Right lung (tissue), 5 donors: ENCODE measurements around the gene CHST8. TPM values are rescaled to one million over a fixed set of nuclear protein-coding genes. Genes with fewer than 3 reads are reported as not detected.

Experiments used
- DNase-seq, 2 donors: peaks; one replicate each; pipeline ENCODE4 v3.0.0-alpha.2; 2013
- polyA plus RNA-seq, 5 donors: library from polyadenylated mRNA; unstranded; fragments of 120-200 nt; gene quantifications; one replicate each; pipeline versions ENCODE4 v1.2.1 to v1.2.3, GENCODE V29; 2013; ENCODE audit warnings: inconsistent platforms in 1 of 5, low replicate concordance in 1 of 5; ENCODE audit not compliant: insufficient read length in 5 of 5, insufficient read depth in 1 of 5

Gene CHST8
- polyA plus RNA-seq, 5 donors = 0.06 to 0.08 TPM; not detected in 3

DNA sequence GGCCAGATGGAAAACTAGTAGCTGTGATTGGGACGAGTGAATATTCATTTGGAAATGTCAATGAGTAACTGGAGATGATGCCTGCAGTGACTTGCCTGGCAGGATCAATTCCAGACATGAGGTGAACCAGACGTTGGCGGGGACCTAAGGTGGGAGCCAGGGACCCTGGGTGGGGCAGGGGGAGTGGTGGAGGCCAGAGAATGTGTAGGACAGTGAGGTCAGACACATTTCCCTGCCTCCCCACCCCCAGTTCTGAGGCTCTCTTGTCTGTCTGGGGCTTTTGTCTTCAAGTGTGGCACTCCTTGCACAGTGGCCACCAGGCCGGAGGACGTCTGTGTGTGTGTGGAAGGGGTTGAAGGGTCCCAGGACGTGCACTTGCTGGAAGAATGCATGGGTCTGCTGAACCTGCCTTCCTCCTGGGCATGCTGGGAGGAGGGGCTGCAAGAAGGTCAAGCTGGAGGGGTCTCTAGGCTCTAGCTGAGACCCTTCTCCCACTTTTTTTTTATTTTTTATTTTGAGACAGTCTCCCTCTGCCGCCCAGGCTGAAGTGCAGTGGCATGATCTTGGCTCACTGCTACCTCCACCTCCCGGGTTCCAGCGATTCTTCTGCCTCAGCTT, 51.6 kb downstream of the CHST8 start:
- DNase-seq = no peak

DNA sequence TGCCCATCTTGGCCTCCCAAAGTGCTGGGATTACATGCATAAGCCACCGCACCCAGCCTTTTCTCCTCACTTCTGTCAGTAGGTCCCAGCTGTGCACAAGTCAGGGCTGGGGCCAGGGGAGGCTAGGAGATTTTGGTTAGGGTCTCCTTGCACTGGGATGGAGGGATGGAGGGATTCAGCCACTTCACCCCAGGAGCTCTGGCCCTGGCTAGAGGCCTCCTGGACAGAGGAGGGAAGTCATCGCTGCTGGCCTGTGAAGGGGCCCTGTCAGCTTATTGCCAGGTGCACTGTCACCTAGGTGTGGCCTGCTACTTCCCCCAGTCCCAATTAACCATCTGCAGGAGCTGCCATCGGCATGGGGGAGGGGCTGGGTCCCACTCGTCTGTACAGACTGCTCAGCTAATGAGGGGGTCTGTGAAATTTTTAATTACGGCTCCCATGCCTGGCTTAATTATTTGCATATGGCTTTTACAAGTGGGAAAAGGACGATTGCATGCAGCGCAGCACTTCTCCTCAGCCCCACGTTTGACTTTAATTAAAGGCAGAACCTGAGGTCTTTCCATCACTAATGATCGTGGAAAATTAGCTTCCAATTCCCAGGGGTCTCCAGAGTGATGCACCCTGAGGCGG, 52.4 kb downstream of the CHST8 start:
- no peak for DNase-seq

DNA sequence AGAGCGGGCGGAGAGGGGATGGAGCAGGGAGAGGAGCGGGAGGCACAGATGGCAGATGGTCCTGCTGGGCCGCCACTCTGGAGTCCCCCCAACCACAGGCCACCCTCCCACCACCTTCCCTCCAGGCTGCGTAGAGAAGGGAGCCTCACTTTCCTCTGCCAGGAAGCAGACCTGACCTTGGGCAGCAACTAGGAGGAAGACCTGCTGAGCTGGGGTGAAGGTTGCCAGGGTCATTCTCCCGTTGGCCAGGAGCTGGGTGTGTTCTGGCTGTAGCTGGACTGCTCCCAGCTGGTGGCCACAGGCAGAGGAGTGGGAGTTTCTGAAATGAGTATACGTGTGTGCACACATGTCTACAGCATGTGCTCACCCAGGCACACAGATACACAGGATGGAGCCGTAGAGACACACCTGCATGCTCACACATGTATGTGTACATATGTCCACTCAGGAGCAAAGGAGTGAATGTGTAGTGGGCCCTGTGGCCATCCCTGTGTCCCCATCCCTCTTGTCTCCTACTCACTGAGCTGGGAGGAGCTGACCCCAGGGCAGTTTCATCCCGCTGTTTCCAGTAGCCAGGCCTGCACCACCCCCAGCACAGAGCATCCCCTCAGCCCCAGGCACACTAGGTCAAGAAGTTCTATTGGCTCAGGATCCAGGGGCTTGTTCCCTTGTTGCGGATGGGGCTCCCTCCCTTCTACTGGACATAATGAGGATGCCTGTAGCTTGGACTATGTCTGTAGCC, 53.0 kb downstream of the CHST8 start:
- DNase-seq = no peak

DNA sequence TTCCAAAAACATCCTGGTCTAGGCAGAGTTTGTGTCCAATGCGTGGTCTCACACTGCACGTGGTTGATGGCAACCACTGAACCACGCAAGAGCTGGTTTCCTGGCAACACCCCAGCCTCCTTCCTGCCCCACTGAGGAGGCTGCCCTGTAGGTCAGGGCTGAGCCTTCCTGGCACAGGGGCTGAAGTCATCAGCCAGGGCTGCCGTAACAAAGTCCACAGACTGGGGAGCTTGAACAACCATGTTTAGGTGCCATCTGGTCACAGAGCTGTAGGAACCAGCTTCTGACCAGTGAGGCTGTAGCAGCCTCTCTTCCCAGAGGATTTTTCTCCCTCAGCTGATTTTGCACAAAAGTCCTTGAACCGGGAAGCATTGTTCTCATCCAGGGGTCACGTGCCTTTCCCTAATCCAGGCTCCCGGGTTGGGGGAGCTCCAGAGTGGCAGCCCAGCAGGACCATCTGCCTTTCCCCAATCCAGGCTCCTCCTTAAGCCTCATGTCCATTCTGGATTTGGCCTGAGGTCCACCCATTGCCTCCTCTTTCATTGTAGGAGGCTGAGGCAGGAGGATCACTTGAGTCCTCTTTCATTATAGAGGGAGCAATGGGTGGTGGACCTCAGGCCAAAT, 53.9 kb downstream of the CHST8 start:
- DNase-seq = no peak

DNA sequence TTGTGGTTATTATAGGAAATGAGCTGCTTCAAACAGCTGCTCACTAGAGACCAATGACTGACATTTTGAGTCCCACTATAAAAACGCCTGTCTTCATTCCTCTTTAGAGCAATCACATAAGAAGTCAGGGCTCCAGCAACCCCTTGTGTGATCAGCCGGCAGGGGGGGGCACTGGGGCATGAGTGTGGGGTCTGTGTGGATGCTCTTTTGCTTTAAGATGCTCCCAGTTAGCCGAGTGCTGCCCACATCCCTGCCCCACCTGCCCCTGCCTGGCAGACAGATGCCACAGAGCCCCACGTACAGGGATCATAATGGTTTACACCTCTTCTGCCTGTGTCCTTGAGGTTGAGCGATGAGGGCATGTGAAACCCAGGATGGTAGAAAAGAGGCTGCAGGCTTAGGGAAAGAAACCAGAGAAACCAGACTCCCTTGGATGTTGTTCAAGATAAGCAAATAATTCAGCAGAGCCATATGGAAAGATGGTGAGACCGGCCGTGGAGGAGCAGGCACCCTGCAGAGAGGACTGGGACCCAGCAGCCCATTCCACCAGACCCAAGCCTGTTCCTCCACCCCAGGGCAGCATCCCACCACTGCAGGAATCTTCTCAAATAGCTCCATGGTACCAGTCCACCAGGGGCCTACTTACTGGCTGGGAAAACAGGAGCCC, 55.4 kb downstream of the CHST8 start:
- DNase-seq = no peak

DNA sequence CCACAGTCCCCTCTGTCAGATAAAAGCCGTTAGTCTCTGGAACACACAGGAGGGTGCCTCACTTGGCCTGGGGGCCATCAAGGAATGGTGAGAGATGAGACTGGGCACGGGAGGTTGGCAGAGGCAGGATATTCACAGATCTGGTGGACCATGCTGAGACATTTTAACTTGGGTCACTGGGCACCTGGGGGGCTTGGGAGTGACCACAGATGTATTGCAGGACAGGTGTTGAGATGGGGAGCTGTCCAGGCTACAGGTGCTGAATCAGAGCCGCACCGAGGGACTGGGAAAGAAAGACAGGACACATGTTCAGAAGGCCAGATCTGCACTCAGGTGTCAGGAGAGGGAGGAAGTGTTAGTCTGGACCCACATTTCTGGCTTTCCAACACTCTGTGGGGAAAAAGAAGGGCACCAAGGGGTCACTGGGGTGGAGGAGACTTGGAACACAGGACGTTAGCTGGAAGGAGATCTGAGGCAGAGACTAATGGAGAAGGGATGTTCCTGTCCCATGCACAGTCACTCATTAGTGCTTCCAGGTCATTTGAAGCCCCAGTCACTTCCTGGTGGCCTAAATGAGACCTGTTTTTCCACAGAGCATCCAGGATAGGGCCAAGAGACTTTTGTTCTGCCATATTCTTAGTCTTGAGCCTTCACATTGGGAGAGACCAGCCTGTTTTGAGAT, 56.1 kb downstream of the CHST8 start:
- no peak for DNase-seq

DNA sequence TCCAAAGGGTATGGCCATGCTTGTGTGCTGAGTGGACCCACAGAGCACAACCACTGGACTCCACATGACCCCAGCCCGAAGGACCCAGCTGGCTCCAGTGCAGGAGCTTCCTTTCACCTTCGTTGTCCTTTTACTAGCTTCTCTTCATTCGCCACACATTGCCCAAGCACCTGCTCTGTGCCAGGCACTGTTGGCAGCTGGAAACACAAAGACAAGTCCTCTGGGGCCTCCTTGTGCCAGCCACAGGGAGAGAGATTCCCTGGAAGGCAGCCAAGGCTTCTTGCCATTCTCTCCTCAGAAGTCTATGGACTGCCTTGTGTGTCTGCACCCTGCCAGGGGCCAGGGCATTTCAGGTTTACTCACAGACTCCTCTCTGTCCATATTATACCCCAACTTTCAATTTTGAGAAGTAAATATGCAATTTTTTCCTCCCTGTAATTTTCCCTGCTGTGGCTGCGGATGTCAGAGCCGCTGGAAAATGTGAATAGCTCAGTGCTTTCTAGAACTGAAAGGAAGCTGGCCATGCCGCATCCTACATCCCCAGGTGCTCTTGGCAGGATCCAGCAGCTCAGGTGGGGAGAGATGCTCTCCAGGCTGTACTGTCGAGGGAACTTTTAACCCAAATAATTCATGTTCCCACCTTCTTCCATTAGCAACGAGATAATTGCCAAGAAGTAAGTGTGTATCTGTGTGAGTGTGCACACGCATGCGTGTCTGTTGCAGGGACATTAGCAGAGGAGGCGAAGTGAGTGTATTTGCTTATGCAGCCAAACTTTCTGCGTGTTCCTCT, 57.2 kb downstream of the CHST8 start:
- DNase-seq = no peak

DNA sequence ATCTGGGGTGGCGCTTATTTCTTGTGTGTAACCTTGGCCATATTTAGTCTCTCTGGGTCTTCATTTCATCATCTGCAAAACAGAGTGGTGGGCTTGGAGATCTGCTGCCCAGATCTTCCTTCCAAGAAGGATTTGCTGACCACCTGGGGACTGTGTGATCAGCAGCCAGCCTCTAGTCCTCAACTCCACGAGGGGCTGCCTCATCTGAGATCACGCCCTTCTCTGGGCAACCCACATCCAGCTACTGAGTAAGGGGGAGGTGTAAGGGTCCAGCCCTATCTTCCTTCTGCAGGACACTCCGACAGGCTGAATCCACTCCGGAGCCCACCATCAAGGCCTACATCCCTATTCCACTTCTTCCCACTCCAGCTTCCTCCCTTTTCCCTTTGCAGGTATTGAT, 57.9 kb downstream of the CHST8 start:
- DNase-seq = no peak

DNA sequence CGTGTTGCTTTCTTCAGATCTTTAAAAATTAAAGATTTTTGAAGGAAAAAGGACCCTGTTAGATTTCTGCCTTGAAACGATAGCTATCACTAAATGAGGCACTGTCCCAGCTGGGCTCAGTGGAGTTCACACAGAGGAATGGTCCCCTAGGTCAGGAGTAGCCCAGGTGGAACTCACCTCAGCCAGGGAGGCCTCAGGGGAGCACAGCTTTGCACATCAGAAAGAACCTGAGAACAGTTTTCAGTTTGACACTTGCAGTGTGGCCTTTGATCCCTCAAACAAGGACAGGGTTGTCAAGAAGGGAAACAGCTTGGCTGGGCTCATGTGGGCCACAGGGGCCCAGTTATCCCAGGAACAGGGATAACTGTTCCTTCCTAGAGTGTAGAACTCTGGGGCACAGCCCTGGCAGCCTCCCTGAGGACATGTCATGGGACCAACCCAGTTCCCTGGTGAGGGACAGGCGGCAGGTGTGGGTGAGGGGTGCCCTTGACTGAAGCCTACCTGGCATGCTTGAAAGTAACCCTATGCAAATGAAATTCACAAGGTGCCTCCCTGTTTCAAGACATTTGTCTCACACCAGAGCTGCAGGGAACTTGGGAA, 59.4 kb downstream of the CHST8 start:
- no peak for DNase-seq

DNA sequence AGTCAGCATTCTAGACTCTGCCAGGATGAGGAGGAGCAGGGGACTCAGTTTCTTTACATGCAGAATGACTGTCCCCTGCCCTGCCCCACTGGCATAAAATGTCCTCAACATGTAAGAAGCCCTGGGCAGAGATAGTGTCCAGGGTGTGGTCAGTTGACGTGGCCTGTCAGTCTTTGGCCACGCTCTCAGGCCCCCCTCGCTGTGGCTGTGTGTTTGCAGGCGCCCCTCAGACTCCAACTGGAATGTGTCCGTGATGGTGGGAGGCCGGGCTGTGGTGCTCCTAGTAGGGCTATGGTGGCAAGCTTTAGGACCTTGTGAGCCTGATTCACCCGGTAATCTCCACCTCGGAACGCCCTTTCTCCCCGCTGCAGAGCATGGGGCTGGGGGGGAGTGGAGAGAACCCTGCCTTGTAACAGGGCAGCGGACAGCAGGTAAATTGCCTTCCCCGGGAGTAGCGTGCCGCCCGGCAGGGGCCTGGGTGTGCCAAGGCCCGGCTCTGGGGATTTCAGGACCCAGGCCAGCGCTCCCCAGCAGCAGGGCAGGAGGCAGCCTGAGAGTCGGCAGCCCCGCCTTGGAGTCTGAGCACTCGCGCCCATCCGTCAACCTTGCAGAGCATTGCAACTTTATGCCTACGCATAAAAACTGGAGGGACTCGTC, 62.3 kb downstream of the CHST8 start:
- peak; percentile 26 to 29 for DNase-seq

DNA sequence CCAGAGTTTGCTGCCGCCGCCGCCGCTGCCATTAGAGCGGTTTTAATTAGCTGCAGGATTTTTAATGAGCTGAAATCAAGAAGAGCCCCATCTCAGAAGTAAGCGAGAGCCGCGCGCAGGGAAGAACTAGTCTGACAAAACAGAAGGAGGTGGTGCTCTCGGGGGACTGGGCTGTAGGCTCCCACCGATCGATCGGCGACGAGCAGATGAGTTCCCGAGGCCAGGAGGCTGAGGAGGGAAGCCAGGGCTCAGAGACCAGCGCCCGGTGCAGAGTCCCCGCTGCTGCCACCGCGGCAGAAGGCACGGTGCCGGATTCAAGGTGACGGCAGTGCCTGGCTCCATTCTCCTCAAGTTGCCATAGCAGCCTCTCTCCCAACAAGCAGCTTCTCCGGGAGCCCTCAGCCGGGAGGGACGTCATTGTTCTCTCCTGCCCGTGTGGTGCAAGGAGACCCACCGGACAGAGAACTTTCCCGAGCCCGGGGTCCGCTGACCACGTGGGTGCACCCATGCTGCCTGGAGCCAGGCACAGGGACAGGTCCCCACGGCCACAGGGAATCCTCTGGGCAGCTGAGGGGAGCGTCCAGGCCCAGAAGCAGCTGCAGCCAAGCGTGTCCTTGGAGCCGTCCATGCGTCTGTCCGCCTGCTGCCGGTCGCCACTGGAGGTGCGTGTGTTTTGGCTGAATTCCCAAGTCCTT, 62.9 kb downstream of the CHST8 start:
- DNase-seq = no peak

DNA sequence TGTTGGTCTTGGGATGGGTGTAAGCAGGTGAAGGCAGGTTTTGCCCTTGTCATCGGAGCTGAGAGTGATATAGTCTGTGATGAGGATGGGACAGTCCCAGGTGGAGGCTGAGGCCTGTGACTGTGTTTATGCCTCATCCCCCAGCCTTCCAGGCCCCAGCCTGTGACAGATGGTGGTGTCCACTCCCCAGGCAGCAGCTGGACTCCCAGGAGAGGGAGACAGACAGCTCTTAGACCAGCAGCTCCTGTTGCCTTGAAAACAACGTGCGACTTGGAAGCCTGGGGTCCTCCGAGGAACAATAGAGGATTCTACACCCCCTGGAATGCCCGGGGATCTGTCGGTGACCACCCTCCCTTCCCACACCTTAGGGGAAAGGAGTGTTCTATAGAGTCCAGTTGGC, 63.8 kb downstream of the CHST8 start:
- DNase-seq = no peak

DNA sequence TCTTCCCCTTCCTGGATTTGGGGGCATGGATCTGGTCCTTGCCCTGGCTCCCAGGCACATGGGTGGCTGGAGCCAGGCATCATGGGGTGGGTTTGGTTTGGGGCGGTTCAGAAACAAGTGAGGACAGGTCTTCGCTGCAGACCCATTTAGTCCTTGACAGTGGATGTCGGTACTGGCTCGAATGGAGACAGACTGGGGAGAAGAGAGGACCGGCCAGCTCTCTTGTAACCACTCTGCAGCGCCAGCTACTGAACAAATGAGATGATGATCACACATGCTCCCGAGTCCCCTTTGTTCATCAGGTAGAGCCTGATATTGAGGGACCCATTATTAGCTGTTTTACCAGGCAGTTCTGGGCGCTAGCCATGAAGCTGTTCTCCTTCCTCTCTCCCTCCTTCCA, 64.5 kb downstream of the CHST8 start:
- no peak for DNase-seq

DNA sequence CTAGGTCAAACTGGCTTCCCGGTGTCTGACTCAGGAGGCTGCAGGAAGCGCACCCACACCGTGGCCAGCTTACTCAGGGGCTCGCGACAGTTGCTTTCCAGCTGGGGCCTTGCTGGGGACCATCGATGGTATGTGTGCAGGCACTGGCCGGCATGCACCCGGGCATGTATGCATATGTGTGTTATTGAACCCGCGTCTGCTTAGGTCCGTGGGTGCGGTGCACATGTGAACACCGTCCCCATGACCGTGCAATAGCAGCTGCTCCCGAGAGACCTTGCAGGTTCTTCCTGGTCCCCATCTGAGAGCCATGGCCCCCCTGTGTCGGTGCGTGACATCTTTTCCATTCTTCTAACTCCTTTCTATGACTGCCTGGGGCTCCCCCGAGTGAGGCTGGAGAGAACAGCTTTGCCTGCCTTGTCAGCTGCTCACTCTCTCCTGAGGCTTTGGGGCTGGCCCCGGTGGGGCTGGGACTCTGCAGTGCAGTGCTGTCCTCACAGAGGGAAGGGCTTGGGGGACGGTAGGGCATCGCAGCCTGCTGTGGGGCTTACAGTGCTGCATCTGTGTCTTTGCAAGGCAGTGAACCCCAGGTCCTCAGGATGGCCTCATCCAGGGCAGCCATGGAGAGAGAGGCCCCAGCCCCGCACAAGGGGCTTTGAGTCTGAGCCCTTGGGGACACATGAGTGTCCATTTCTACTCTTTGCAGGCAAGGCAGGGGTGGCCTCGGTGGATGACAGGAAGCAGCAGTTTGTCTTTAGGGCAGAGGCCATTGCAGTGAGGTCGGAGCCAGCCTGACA, 65.1 kb downstream of the CHST8 start:
- DNase-seq = no peak

DNA sequence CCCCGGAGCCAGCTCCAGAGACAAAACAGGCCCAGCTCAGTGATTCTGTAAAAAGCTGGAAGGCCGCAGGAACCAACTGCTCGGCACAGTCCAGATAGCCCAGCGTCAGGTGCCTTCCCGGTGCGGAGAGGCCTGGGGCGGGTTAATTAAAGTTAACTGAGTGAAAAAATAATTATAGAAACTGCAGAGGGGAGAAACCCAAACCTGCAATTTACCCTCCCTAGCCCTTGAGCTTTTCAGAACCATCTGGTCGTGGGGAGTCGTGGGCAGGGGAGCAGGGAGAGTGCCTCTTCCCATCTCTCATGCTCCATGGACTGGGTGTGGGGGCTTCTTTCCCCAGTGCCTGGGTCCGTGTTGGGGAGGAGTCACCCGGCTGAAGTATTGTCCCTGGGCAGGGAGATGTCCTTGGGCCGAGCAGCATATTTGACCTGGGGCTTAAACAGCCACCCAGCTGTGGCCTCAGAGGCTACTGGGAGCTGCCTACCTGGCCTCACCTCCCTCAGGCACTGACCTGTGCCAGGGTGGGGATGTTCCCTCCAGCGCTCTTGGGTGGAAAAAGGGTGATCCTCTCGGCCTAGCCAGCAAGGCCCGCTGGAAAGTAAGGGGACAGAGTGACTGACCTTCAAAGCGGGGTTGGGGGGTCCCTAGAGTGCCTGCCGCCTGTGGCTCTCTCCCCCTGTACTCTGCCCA, 65.9 kb downstream of the CHST8 start:
- no peak for DNase-seq

DNA sequence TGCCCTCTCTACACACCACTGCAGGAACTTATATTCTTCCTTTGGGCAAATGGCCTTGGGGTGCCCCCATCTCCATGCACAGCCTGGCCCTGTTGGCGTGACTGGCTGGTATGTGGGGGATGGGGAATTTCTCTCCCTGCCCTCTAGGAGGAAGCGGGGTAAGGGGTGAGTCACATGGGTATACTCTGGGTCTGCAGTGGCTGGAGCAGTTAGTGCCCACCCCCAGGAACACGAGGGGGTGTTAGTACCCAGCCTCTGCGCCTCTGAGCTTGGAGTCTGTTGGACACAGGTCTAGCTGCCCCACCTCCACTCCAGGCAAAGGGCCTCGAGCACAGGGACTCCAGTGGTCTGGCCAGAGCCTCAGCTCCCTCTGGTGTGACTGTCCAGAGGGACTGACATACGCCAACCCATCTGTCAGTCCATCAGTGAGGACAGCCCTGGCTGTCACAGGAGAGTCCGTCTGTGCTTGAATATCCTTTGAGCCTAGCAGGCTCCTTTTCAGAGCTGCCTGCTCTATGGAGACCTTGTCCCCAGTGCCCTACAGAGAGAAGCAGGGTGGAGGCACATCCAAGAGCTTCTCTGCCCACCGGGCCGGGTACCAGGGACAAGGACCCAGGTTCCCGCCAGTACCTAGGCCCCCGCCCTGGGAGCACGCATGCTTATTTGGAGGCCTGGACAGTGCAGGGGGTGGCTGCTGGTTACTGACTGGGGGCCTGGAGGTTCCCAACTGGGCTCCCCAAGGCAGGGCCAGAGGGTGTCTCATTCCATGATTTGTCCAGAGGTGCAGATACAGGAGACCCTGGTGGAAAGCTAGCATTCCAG, 66.6 kb downstream of the CHST8 start:
- no peak for DNase-seq
